GM19455 (cell line): ENCODE measurements around the gene ATP5F1B.

Source experiments
- ATAC-seq: cut with Tn5 transposase; IDR thresholded peaks from one replicate; pipeline ENCODE4 v1.9.1; 2021; ENCODE audit not compliant: unreplicated experiment

ATP5F1B gene

GRCh38 chr12:56645717-56646446 is at the start of gene ATP5F1B:
Gene ATP5F1B, minus strand, starts transcription at chr12:56645984. Its CDS starts 21 bp downstream, at chr12:56645963.
- ATAC-seq = peak; percentile 99

- no peak for ATAC-seq
Observed at GRCh38 chr12:56694161-56694560, 48.4 kb upstream of the ATP5F1B start.

- ATAC-seq = no peak
Observed at GRCh38 chr12:56688846-56689109, 43.0 kb upstream of the ATP5F1B start.

- ATAC-seq = peak; percentile 71
Observed at GRCh38 chr12:56688129-56688845, 42.5 kb upstream of the ATP5F1B start, which contains the start of gene PTGES3. Gene PTGES3, minus strand, starts transcription at chr12:56688284. Its CDS starts 285 bp downstream, at chr12:56687999.

GRCh38 chr12:56687223-56688128 is 41.7 kb upstream of the ATP5F1B start:
- peak; percentile 17 for ATAC-seq

GRCh38 chr12:56684745-56685359 is 39.1 kb upstream of the ATP5F1B start:
- ATAC-seq = no peak

- no peak for ATAC-seq
Observed at GRCh38 chr12:56682323-56682722, 36.5 kb upstream of the ATP5F1B start.

GRCh38 chr12:56679883-56680575 is 34.2 kb upstream of the ATP5F1B start:
- ATAC-seq = no peak

GRCh38 chr12:56678852-56679251 is 33.1 kb upstream of the ATP5F1B start:
- ATAC-seq = no peak

- ATAC-seq = peak; percentile 67
Observed at GRCh38 chr12:56677680-56678079, 31.9 kb upstream of the ATP5F1B start.

- no peak for ATAC-seq
Observed at GRCh38 chr12:56676851-56677580, 31.2 kb upstream of the ATP5F1B start.

- no peak for ATAC-seq
Observed at GRCh38 chr12:56671608-56672007, 25.8 kb upstream of the ATP5F1B start.

- ATAC-seq = no peak
Observed at GRCh38 chr12:56670836-56671235, 25.1 kb upstream of the ATP5F1B start.

GRCh38 chr12:56668197-56668457 is 22.3 kb upstream of the ATP5F1B start:
- no peak for ATAC-seq

GRCh38 chr12:56661979-56662638 is 16.3 kb upstream of the ATP5F1B start:
- no peak for ATAC-seq

GRCh38 chr12:56661560-56661959 is 15.8 kb upstream of the ATP5F1B start:
- no peak for ATAC-seq

- no peak for ATAC-seq
Observed at GRCh38 chr12:56658921-56659320, 13.1 kb upstream of the ATP5F1B start.

- ATAC-seq = no peak
Observed at GRCh38 chr12:56657416-56658379, 11.9 kb upstream of the ATP5F1B start.
